Central memory CD8-positive, alpha-beta T cell (primary cell): Measurements from ENCODE around the gene EPAS1.

Source experiments
- ATAC-seq: fragments of 150-1000 bp; cut with Tn5 transposase; replicated peaks from 2 replicates; pipeline ENCODE4 v1.10.0; 2022; ENCODE audit warnings: mild to moderate bottlenecking, moderate FRiP score, moderate number of reproducible peaks; ENCODE audit not compliant: poor library complexity, severe bottlenecking; ENCODE audit errors: extremely low read depth
- DNase-seq, 2 donors: peaks; one replicate each; pipeline ENCODE4 v3.0.0; 2021; ENCODE audit warnings: low spot score in 2 of 2
- H3K27ac Mint-ChIP-seq: one replicate; pipeline ENCODE4 v1.8.0; 2022; ENCODE audit warnings: low read depth, mild to moderate bottlenecking, moderate library complexity, mixed read lengths
- H3K27me3 Mint-ChIP-seq: one replicate; pipeline ENCODE4 v1.8.0; 2022; ENCODE audit warnings: mixed read lengths
- H3K36me3 Mint-ChIP-seq: one replicate; pipeline ENCODE4 v1.8.0; 2022; ENCODE audit warnings: mild to moderate bottlenecking, moderate library complexity, mixed read lengths; ENCODE audit not compliant: insufficient read depth
- H3K4me1 Mint-ChIP-seq: one replicate; pipeline ENCODE4 v1.8.0; 2022; ENCODE audit warnings: mixed read lengths
- H3K4me3 Mint-ChIP-seq: one replicate; pipeline ENCODE4 v1.8.0; 2022; ENCODE audit warnings: mild to moderate bottlenecking, moderate library complexity, mixed read lengths
- H3K9me3 Mint-ChIP-seq: one replicate; pipeline ENCODE4 v1.8.0; 2022; ENCODE audit warnings: mixed read lengths

EPAS1 gene

DNA sequence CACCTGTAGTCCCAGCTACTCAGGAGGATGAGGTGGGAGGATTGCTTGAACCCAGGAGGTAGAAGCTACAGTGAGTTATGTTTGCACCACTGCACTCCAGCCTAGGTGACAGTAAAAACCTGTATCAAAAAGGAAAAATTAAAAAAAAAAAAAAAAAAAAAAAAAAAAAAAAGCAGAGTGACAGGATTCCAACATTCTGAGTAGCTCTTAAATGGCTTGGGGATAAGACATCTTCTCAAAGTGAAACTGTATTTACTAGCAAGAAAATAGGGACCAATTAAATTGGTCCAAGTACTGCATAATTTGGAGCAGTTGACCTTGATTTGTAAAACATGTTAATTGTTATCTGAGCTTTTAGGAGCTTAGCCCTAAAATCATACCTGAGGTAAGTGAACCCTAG, 116.4 kb downstream of the EPAS1 start:
- no peak for ATAC-seq
- no peaks in the 10 kb centered on the region for H3K4me1 Mint-ChIP-seq
- peaks cover 16% of the 10 kb centered on the region for H3K9me3 Mint-ChIP-seq
- no peak overlapping the region for H3K4me3 Mint-ChIP-seq
- no peaks in the 10 kb centered on the region for H3K36me3 Mint-ChIP-seq
- DNase-seq, result no peak
- no peak overlapping the region for H3K27ac Mint-ChIP-seq
- peaks cover 10% of the 10 kb centered on the region for H3K27me3 Mint-ChIP-seq

DNA sequence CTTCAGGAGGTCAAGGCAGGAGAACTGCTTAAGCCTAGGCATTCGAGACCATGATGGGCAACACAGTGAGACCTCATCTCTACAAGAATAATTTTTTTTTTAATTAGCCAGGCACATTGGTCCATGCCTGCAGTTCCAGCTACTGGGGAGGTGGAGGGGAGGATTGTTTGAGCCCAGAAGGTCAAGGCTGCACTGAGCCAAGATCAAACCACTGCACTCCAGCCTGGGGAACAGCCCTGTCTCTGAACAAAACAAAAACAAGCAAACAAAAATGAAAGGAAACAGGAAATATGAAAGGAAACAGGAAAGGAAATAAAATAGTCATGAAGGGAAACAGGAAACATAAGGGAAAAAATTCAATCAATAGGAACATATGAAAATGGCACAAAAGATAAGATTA, 117.5 kb downstream of the EPAS1 start:
- Mint-ChIP-seq H3K4me1 (no peaks in the 10 kb centered on the region), H3K4me3 (no peak overlapping the region), H3K27me3 (peaks cover 10% of the 10 kb centered on the region), H3K9me3 (peaks cover 16% of the 10 kb centered on the region), H3K36me3 (no peaks in the 10 kb centered on the region), H3K27ac (no peak overlapping the region)
- ATAC-seq, result no peak
- DNase-seq, result no peak

DNA sequence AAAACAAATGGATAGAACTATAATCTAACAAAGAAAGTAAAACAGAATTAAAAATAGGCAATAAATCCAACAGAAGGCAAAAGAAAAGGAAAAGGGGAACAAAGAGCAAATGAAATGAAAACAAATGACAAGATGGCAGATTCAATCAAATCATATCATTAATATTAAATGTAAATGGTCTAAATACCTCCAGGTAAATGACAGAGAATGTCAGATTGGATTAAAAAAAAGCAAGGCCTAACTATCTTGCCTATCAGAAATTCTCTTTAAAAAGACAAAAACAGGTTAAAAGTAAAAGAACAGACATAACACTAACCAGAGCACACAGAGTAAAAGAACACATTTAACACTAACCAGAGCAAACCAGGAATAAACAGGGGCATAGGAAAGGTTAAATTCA, 119.1 kb downstream of the EPAS1 start:
- Mint-ChIP-seq H3K4me3 (no peak overlapping the region), H3K27ac (no peak overlapping the region)

DNA sequence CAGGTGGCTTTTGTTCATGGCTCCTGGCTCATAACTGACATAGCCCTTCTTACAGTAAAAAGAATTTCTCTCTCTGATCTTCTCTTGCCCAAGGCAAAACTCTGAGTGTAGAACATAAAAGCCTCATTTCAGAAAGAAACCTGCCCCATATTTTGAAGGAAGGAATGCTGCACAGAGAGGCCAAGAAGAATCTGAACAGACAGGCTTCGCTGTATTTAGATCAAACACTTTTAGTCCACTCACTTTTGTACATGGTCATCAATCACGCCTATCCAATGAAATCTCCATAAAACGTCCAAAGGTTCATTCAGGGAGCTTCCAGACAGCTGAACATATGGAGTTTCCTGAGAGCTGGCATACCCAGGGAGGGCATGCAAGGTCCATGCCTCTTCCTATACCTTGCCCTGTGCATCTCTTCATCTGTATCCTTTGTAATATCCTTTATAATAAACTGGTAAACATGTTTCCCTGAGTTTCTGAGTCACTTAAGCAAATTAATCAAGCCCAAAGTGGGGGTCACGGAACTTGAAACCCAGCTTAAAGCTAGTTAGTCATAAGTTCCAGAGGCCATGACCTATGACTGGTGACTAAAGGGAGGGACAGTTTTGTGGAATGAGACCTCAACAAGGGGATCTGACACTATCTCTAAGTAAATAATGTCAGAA, 119.7 kb downstream of the EPAS1 start:
- DNase-seq (no peak), ATAC-seq (no peak)
- H3K36me3 Mint-ChIP-seq, result no peaks in the 10 kb centered on the region
- no peak overlapping the region for H3K27ac Mint-ChIP-seq
- H3K9me3 Mint-ChIP-seq, result peaks cover 16% of the 10 kb centered on the region
- H3K4me1 Mint-ChIP-seq, result no peaks in the 10 kb centered on the region
- peaks cover 10% of the 10 kb centered on the region for H3K27me3 Mint-ChIP-seq
- no peak overlapping the region for H3K4me3 Mint-ChIP-seq

More for the DNA sequence above, 119.1 kb downstream of the EPAS1 start:
- H3K27me3 Mint-ChIP-seq, result peaks cover 10% of the 10 kb centered on the region
- H3K36me3 Mint-ChIP-seq, result no peaks in the 10 kb centered on the region
- H3K9me3 Mint-ChIP-seq, result peaks cover 16% of the 10 kb centered on the region
- DNase-seq, result no peak
- ATAC-seq, result no peak
- H3K4me1 Mint-ChIP-seq, result no peaks in the 10 kb centered on the region

DNA sequence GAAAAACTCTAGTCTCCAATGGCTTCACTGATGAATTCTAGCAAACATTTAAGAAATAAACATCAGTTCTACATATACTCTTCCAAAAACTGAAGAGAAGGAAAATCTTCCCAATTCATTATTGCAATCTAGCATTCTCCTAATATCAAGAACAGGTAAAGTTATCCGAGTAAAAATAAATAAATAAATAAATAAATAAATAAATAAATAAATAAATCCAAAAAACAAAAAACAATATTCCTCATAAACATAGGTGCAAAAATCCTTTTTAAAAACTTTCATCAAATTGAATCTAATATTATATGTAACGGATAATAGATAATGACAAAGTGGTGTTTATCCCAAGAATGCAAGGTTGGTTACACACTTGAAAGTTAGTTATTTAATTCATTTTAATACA, 123.7 kb downstream of the EPAS1 start:
- H3K4me1 Mint-ChIP-seq, result no peaks in the 10 kb centered on the region
- no peaks in the 10 kb centered on the region for H3K36me3 Mint-ChIP-seq
- H3K27me3 Mint-ChIP-seq, result peaks cover 9% of the 10 kb centered on the region
- H3K4me3 Mint-ChIP-seq, result no peak overlapping the region
- peaks cover 15% of the 10 kb centered on the region for H3K9me3 Mint-ChIP-seq
- ATAC-seq (no peak), DNase-seq (no peak)
- H3K27ac Mint-ChIP-seq, result no peak overlapping the region

DNA sequence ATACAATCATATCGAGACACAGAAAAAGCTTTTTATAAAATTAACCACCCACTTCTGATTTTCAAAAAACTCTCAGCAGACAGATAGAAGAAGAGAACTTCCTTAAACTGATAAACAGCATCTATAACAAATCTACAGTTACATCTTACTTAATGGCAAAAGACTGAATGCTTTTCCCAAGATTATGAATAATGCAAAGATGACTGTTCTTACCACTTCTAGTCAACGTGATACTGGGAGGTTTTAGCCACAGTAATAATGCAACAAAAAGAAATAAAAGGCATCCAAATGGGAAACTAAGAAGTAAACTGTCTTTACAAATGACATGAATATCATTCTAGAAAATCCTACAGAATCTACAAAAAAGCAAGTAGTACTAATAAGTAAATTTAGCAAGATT, 124.2 kb downstream of the EPAS1 start:
- Mint-ChIP-seq H3K27ac (no peak overlapping the region), H3K4me1 (no peaks in the 10 kb centered on the region), H3K27me3 (peaks cover 5% of the 10 kb centered on the region), H3K9me3 (peaks cover 10% of the 10 kb centered on the region), H3K4me3 (no peak overlapping the region), H3K36me3 (no peaks in the 10 kb centered on the region)
- DNase-seq, result no peak
- ATAC-seq, result no peak

DNA sequence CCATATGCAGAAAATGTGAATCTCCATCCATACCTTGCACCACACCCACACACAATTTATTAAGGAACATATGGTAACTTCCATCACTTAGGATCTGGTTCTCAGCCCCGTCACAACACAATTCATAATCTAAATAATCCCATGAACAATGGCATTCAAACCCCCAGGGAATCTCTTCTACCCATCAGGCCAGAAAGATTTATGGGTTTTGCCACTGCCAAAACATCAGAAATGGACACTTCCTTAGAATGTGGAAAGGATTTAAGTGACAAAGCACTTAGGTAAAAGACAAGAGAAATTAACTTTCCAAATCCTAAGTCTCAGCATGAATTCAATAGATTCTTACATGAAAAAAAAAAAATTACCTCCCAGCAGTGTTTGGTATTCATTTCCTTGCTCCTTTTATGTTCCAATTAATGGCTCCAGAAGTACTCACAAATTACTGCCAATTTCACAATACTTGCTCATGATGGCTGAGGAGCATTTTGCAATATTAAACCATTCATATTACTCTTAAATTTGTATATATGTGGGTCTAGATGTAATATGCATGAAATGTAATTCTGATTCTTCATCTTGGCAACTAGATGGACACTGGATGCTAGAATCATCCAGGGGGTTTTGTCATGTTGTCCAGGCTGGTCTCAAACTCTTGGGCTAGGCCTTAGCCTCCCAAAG, 125.6 kb downstream of the EPAS1 start:
- DNase-seq (no peak), ATAC-seq (no peak)
- no peaks in the 10 kb centered on the region for H3K4me1 Mint-ChIP-seq
- no peaks in the 10 kb centered on the region for H3K27me3 Mint-ChIP-seq
- H3K36me3 Mint-ChIP-seq, result no peaks in the 10 kb centered on the region
- H3K9me3 Mint-ChIP-seq, result peaks cover 6% of the 10 kb centered on the region
- H3K4me3 Mint-ChIP-seq, result no peak overlapping the region
- no peak overlapping the region for H3K27ac Mint-ChIP-seq

DNA sequence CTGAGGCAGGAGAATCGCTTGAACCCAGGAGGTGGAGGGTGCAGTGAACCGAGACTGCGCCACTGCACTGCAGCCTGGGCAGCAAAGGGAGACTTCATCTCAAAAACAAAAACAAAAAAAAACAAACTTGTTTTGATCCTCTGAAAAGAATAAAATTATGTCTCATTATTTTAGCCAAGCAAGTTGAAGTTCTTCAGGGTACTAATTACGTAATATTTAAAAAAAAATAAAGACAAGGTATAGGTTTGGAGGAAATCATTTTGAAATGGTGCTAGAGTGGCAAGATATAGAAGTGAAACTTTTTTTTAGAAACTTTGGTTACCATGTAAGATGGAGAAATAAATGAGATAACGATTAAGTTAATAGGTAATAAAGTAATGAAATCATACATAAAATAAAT, 127.7 kb downstream of the EPAS1 start:
- Mint-ChIP-seq H3K27me3 (no peaks in the 10 kb centered on the region), H3K27ac (no peak overlapping the region), H3K36me3 (no peaks in the 10 kb centered on the region), H3K9me3 (no peaks in the 10 kb centered on the region), H3K4me1 (no peaks in the 10 kb centered on the region), H3K4me3 (no peak overlapping the region)
- ATAC-seq (no peak), DNase-seq (no peak)

DNA sequence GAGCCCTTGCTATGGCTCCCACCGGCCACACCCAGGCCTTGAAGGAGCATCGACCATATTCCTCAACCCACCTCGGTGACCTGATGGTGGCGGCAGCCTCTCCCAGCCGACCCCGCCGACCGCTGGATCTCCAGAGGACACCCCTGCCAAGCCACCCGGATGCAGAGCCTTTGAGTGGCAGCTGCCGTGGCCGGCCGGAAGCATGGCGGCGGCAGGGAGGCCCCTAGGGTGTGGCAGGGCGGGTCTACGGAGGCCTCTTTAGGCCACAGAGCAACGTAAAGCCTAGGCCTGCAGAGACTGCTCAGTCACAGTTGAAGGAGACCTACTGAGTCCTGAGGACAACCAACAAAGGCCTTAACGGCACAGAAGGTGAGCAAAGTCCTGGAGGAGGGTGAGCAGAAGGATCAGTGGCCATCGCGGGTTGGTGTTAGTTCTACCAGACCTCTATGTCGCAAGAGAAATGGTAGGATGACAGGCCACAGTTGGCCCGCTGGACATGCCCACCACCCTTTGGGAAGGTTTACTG, 131.8 kb downstream of the EPAS1 start:
- H3K9me3 Mint-ChIP-seq, result no peaks in the 10 kb centered on the region
- no peak for ATAC-seq
- DNase-seq, result no peak
- H3K4me3 Mint-ChIP-seq, result no peak overlapping the region
- peaks cover 28% of the 10 kb centered on the region for H3K4me1 Mint-ChIP-seq
- H3K36me3 Mint-ChIP-seq, result no peaks in the 10 kb centered on the region
- no peaks in the 10 kb centered on the region for H3K27me3 Mint-ChIP-seq
- H3K27ac Mint-ChIP-seq, result no peak overlapping the region

DNA sequence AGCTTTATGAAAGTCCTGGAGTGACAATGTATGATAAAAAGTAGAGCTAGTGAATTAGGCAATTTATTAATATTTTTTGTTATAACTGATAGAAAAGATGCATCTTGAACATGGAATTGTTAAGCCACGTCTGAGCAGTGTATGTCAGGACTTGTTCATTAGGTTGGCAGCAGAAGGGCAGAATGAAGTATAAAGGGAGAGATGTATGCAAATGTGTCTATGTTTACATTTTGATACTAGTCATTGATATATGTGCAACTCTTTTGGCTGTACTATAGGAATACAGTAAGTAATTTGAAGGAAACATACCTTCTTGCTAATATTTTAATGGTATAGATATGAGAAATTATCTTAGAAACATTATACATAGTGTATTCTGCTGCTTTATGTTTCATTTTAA, 133.2 kb downstream of the EPAS1 start:
- no peaks in the 10 kb centered on the region for H3K27me3 Mint-ChIP-seq
- H3K4me1 Mint-ChIP-seq, result peaks cover 42% of the 10 kb centered on the region
- H3K27ac Mint-ChIP-seq, result no peak overlapping the region
- no peaks in the 10 kb centered on the region for H3K9me3 Mint-ChIP-seq
- no peak for DNase-seq
- H3K36me3 Mint-ChIP-seq, result no peaks in the 10 kb centered on the region
- ATAC-seq, result no peak
- H3K4me3 Mint-ChIP-seq, result no peak overlapping the region

DNA sequence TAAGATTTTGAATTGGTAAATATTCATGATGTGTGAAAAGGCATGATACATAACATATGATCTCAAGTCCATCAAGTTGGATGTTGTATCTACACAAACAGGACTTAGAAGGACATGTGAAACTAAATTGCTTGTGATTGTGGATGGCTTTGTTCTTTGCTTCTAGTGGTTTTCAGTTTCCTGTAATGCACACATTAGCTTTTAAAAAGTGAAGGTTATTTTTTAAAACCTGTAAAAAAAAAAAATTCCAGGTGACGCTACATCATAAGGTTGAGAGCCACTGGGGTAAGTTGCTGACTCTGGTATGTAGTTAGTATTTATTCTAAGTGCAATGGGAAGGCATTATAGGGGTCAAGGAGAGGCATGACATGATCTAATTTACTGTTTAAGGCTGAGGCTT, 133.8 kb downstream of the EPAS1 start:
- no peaks in the 10 kb centered on the region for H3K9me3 Mint-ChIP-seq
- H3K27me3 Mint-ChIP-seq, result no peaks in the 10 kb centered on the region
- DNase-seq (no peak), ATAC-seq (peak; percentile 75)
- H3K36me3 Mint-ChIP-seq, result no peaks in the 10 kb centered on the region
- H3K4me3 Mint-ChIP-seq, result peak overlapping the region; percentile 36
- peaks cover 47% of the 10 kb centered on the region for H3K4me1 Mint-ChIP-seq
- peak overlapping the region; percentile 78 for H3K27ac Mint-ChIP-seq

DNA sequence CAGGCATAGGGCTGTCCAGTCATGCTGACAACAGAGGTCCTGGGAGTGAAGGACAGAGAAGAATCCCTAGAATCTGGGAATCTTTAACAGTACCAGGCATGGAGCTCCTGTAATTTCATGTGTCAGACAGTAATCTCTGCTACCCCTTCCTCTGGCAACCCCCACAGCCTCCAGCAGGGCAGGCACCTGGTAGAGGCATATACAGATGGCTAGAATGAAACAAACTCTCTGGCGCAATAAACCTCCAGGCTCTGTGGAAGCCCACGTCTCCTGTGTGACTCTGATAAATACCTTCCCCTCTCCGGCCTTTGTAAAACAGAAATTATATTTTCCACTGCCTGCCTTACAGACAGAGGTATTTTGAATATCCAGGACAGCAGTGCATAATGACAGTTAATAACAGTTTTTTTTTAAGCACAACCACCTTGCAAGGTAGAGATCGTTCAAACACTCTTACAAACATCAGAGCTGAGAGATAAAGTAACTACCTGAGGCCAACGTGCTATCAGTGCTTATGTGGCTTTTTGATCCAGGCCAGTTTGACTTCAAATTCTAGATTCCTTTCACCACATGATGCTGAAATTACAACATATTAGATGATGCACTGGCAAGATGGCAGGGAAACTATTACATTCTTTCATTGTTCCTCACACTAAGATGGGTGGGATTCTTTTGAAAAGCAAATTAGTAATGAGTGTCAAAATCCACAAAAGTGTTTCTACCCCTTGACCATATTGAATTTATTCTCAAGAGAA, 134.5 kb downstream of the EPAS1 start:
- peak overlapping the region; percentile 78 for H3K27ac Mint-ChIP-seq
- peaks cover 53% of the 10 kb centered on the region for H3K4me1 Mint-ChIP-seq
- H3K9me3 Mint-ChIP-seq, result no peaks in the 10 kb centered on the region
- no peak for ATAC-seq
- H3K36me3 Mint-ChIP-seq, result no peaks in the 10 kb centered on the region
- no peaks in the 10 kb centered on the region for H3K27me3 Mint-ChIP-seq
- DNase-seq, result no peak
- peak overlapping the region; percentile 36 for H3K4me3 Mint-ChIP-seq

DNA sequence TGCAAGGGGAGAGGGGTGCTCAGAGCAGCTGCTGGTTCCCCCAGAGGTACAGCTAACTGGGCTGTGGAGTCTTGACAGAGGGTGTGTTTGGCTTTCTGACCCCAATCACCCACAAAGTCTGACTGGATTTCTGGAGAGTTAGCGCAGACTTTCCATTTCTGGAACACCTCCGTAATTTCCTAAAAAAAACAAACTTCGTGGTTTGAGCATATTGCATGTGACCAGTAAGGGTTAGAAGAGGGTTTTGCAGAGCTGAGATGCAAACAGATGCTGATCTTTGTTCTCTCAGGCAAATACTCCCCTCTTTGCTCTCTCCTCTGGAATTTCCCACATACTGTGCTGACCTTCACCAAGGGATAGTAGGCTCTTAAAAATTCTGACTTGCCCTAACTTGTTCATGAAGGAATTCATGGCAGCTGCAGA, 137.7 kb downstream of the EPAS1 start:
- Mint-ChIP-seq H3K27me3 (no peaks in the 10 kb centered on the region), H3K36me3 (no peaks in the 10 kb centered on the region), H3K4me1 (peaks cover 74% of the 10 kb centered on the region), H3K9me3 (no peaks in the 10 kb centered on the region), H3K4me3 (peak overlapping the region; percentile 2), H3K27ac (no peak overlapping the region)
- DNase-seq, result no peak
- ATAC-seq, result no peak
